ENCODE results near the gene TTC1.
"Not testable (repeated sequence)": the region's sequence is repeated elsewhere in the genome, so short reads cannot be mapped to it uniquely, and the experiment has no call there.

TTC1 gene

DNA sequence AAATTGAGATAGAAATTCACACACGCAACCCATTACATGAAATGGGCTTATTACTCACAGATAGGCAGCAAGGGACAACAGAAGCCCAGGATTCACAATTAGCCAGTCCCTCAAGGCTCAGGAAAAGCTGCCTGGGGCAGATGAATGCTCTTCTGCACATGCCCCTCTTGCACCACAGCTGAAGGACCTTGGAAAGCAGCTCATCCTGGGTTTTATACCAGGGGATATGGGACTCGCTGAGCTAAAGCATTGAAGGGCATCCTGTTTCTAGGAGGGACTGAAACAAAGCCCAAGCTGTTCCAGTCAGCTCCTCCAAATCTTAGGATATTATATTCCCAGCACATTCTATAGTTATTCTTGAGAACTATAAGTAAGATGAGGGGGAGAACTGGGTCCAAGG lies 15.7 kb upstream of the TTC1 start:
- DNase-seq (ENCODE audit: extremely low read depth in 1 of 2, low read depth in 1 of 2): no peak

DNA sequence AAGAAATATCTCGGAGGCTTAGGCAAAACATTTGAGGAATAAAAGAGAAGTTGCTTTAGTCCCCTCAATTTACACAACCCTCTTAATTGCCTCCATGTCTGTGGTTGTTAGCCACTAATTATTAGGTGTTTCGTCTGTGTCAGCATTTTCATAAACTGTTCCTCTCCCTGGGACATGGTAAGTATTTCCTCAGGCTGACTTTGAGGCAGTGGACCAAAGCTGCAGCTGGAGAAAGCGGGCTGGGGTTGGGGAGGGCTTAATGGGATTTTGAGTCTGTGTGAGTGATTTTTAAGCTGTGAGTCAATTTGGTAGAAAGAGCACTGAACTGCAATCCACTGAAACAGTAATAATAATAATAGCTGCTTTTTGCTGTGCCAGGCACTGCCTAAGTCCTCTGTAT lies 13.0 kb upstream of the TTC1 start:
- no peak for DNase-seq (ENCODE audit: extremely low read depth in 1 of 2, low read depth in 1 of 2)

DNA sequence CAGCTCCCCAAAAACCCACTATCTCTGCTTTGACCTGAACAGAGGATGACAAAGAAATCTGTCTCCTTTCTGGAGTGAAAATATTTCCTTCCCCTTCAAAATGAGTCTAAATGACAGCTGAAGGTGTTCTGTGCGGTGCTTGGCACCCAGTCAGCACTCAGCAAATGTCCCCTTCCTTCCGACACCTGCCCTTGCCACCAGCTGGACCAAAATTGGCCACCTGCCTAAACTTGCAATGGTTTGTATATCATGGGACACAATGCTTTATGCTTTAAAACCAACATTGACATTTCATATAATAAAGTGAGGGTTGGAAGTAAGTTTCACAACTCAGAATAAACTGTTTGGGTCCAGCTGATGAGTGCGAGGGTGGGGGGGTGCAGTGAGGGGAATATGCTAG lies 7.5 kb upstream of the TTC1 start:
- no peak for DNase-seq (ENCODE audit: extremely low read depth in 1 of 2, low read depth in 1 of 2)

- no peak for DNase-seq (ENCODE audit: extremely low read depth in 1 of 2, low read depth in 1 of 2)
Observed at GRCh38 chr5:160007514-160007913, 1.4 kb upstream of the TTC1 start.

DNA sequence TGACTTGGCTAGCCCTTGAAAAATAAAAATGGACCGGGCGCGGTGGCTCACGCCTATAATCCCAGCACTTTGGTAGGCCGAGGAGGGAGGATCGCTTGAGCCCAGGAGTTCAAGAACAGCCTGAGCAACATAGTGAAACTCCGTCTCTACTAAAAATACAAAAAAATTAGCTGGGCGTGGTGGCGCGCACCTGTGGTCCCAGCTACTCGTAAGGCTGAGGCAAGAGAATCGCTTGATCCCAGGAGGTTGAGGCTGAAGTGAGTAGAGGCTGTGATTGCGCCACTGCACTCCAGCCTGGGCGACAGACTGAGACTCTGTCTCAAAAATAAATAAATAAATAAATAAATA lies 436 bp upstream of the TTC1 start:
- DNase-seq (ENCODE audit: extremely low read depth in 1 of 2, low read depth in 1 of 2): not testable (repeated sequence)

DNA sequence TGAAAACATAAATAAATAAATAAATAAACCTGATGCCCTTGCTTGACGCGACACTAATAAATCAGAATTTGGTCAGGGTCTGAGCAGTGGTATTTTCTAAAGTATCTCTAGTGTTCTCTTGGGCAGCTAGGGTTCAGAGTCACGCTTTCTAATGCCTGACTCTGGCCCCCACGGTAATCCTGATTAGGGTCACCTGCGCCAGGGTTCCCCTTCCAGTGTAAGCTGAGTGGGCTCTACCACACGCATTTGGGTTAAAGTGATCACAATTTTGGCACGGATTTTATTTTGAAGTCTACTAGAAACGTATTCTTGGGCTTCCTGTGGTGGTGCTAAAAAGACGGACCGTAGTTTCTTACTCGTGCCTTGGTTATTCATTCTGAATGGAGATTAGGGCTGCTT lies 651 bp downstream of the TTC1 start:
- no peak for DNase-seq (ENCODE audit: extremely low read depth in 1 of 2, low read depth in 1 of 2)

DNA sequence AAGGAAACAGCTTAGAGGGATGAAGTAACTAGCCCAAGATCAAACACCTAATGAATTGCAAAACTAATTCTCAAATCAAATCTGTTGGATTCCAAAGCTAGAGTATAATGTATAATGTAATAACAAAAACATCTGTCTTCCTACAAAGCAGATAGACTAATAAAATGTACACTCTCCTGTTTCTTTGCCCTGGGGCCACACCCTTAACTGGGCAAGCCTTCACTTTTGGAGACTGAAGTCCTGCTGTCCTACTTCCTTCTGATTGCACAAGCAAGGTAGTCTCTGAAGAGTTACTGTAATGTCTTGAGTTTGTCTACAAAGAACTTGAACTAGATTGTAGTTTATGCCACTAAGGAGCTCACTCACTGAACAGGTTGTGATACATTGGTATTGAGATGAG lies 2.5 kb downstream of the TTC1 start:
- no peak for DNase-seq (ENCODE audit: extremely low read depth in 1 of 2, low read depth in 1 of 2)

DNA sequence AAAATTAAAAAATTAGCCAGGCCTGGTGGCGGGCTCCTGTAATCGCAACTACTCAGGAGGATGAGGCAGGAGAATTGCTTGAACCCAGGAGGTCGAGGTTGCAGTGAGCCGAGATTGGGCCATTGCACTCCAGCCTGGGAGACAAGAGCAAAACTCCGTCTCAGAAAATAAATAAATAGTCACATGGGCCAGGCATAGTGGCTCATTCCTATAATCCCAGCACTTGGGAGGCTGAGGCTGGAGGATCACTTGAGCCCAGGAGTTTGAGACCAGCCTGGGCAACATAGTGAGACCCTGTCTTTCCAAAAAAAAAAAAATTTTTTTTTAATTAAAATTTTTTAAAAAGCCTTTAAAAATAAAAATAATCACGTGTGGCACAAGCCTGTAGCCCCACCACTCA lies 5.3 kb downstream of the TTC1 start:
- not testable (repeated sequence) for DNase-seq (ENCODE audit: extremely low read depth in 1 of 2, low read depth in 1 of 2)

- DNase-seq (ENCODE audit: extremely low read depth in 1 of 2, low read depth in 1 of 2): no peak
Observed at GRCh38 chr5:160018945-160019625, 10.1 kb downstream of the TTC1 start.

DNA sequence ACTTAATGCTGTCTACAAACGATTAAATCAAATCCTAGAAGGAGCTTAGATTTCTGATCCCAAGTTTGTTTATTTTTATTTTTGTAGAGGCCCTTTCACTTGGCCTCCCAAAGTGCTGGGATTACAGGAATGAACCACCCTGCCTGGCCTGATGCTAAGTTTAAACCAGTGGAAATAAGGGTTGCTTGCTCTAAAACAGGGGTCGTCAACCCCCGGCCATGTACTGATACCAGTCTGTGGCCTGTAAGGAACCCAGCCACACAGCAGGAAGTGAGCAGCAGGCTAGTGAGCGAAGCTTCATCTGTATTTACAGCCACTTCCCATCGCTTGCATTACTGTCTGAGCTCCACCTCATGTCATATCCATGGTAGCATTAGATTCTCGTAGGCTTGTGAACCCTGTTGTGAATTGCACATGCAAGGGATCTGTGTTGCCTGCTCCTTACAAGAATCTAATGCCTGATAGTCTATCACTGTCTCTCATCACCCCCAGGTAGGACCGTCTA lies 11.4 kb downstream of the TTC1 start:
- no peak for DNase-seq (ENCODE audit: extremely low read depth in 1 of 2, low read depth in 1 of 2)

GRCh38 chr5:160020964-160021363 lies 12.0 kb downstream of the TTC1 start:
- no peak for DNase-seq (ENCODE audit: extremely low read depth in 1 of 2, low read depth in 1 of 2)

DNA sequence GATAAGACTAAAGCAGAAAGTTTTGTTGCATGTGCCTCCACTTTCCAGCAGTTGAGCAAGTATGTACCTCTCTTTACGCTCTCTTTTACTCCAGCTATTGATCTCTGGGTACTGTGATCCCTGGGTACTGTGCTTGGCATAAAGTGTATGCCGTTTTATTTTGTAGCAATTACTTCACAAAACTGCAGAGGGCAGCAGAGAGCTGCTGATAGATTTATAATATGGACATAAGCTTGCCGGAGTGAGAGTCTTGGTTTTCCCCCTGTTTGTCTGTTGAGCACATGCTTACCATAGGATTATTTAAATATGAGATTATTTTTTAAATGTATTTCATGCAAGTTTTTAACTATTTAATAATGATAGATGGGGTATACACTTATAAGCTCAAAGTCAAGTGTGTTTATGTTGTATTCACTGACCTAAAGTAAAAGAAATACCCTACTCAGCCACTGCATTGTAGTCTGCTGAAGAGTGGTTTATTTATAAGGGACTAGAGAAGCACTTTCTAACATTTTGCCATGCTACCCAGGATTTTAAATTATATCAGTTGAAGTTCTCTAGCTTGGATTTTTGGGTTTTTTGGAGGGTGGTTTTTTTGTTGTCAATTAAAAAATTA lies 13.0 kb downstream of the TTC1 start:
- peak; percentile 8 to 11 for DNase-seq (ENCODE audit: extremely low read depth in 1 of 2, low read depth in 1 of 2)

DNA sequence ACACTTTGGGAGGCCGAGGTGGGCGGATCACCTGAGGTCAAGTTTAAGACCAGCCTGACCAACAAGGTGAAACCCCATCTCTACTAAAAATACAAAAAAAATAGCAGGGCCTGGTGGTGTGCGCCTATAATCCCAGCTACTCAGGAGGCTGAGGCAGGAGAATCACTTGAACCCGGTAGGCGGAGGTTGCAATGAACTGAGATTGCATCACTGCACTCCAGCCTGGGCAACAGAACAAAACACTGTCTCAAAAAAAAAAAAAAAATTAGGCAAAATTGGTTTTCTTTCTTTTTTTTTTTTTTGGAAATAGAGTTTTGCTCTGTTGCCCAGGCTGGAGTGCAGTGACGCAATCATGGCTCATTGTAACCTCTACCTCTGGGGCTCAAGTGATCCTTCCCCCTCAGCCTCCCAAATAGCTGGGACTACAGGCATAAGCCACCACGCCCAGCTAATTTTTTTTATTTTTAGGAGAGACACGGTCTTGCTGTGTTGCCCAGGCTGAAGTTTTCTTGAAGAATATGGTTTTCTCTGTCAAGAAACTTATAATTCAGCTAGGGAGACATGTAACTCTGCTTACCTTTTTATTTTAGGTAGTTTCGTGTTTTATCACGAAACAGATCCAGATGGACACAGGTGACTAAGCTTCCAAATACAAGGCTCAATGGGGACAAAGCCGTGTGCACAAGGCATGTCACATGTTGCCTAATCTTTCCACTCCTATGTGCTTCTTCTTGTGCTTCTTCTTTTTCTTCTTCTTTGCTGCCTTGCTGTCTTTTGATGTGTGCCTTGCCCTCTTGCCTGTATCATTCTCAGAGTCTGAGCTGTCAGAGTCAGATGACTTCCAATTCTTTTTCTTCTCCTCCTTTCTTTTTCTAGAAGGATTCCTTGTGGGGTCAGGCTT lies 14.3 kb downstream of the TTC1 start:
- no peak for DNase-seq (ENCODE audit: extremely low read depth in 1 of 2, low read depth in 1 of 2)

- no peak for DNase-seq (ENCODE audit: extremely low read depth in 1 of 2, low read depth in 1 of 2)
Observed at GRCh38 chr5:160023908-160024630, 15.1 kb downstream of the TTC1 start.

DNA sequence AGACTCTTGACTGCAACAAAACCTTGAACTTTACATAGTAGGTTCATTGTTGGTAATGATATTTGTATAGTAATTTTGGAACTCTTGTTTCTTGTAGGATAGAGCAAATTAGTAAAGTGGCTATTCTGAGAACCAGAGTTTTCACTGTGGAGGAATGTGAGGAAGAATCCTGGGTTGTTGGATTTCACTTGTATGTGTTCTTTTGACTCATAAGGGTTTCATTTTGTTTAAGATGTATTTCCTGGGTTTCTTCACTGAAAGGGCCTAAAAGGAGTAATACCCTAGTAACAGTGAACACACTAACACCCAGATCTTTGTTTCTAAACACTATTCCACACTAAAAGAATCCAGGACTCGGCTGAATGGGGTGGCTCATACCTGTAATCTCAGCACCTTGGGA lies 20.1 kb downstream of the TTC1 start:
- no peak for DNase-seq (ENCODE audit: extremely low read depth in 1 of 2, low read depth in 1 of 2)

DNA sequence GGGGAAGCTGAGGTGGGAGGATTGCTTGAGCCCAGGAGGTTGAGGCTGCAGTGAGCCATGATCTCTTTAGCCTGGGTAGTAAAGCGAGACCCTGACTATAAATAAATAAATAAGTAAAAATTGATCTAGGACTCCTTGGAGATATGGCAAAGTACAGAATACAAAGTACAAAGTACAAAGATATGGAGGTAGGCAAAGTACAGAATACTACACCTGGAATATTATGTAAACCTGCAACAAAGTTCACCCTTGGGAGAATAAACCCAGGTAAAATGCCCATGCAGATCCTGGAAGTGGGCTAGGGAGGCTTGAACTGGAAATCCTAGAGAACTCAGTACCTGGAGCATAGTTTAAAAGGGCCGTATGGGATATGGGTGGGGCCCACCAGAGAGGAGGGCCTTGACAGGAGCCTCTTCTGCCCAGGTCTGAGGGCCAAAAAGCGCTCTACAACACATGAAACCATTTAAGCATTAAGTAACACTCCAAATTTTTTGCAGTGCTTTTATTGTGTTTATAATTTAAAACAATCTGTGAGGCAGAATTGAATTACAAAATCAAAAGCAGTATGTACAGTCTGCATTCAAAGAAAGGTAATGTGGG lies 20.7 kb downstream of the TTC1 start:
- no peak for DNase-seq (ENCODE audit: extremely low read depth in 1 of 2, low read depth in 1 of 2)

DNA sequence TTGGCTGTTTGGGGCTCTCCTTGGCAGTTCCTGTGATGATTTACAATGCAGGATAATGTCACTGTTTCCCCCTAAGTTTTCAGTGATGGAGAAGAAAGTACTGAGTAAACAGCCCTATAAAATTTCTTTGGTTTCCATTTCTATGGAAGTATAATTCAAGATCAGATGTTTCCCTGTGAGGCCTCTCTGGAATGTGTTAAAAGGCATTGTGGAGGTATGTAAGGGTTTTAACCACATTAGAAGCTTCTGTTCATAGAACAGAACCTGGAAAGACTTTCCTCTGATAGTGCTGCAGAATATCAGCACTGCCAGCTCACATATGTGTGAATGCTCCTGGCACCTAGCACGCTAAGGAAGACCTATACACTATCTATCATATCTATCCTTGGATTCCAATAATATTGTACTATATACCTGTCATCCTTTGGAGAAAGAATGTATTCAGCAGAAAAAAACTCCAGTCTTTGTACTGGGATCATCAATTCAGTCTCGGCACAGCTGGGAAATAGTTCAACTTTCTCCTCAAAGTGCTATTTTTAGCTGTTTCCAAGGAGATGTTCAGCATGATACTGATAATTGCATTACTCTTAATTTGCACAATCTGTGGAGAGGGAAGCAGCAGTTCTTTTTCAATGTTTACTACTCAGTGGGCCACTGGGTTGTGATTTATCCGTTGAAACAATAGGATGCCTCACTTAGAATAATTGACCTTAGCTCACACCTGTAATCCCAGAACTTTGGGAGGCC lies 21.9 kb downstream of the TTC1 start:
- no peak for DNase-seq (ENCODE audit: extremely low read depth in 1 of 2, low read depth in 1 of 2)

GRCh38 chr5:160033546-160034252 lies 24.8 kb downstream of the TTC1 start:
- DNase-seq (ENCODE audit: extremely low read depth in 1 of 2, low read depth in 1 of 2): no peak

DNA sequence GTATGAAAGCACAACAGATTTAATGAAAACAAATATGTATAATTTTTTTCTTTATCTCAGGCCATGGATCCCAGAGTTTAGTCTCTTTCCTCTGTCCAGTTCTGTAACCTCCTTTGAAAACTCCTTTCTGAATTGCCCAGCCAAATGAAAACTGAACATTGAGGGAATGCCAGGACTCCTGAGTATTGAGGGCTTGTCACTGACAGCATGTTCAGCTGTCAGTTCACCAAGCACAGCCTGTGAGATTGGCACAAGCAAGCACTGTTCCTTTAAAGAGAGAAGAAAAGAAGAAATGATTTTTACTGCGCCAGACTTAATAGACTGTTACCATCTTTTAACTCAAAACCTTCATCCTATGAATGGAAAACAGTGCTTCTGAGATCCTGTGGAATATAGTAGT lies 27.3 kb downstream of the TTC1 start:
- no peak for DNase-seq (ENCODE audit: extremely low read depth in 1 of 2, low read depth in 1 of 2)
